C4-2B (cell line): ENCODE results near the gene EVA1B.

Experiments
- CTCF ChIP-seq: fragments of 450-650 bp; conservative IDR thresholded peaks from 2 replicates; pipeline ENCODE4 v1.5.1; 2017; ENCODE audit warnings: mild to moderate bottlenecking
- ZFX ChIP-seq: fragments of 450-650 bp; IDR thresholded peaks from 2 replicates; pipeline ENCODE4 v1.6.1; 2017

GRCh38 chr1:36279789-36280296 lies 43.6 kb downstream of the EVA1B start:
- TF ChIP-seq CTCF (no peak), ZFX (no peak)
